Neuron (in vitro differentiated cells): ENCODE measurements around the gene PRKCQ.
A peak's percentile ranks its signal among the peaks of the same experiment; 100 is the strongest.

Experiments
- H2AFZ ChIP-seq: one replicate; pipeline ENCODE4 v1.6.1; 2013; ENCODE audit warnings: low read depth, mild to moderate bottlenecking, inconsistent platforms, low read length, moderate library complexity
- H3K27me3 ChIP-seq: one replicate; pipeline ENCODE4 v1.6.1; 2013; ENCODE audit warnings: low read length; ENCODE audit not compliant: insufficient read depth
- H3K36me3 ChIP-seq: one replicate; pipeline ENCODE4 v1.6.1; 2013; ENCODE audit warnings: low read length; ENCODE audit not compliant: insufficient read depth
- H3K4me1 ChIP-seq: one replicate; pipeline ENCODE4 v1.6.1; 2013; ENCODE audit warnings: low read length; ENCODE audit not compliant: insufficient read depth
- H3K4me3 ChIP-seq: 2 replicates; pipeline ENCODE4 v1.5.1; 2013; ENCODE audit warnings: mild to moderate bottlenecking, low read length, moderate library complexity
- H3K9me3 ChIP-seq: one replicate; pipeline ENCODE4 v1.6.1; 2013; ENCODE audit warnings: low read length

PRKCQ gene

GRCh38 chr10:6579904-6580278 lies at the start of gene PRKCQ:
PRKCQ (minus strand) TSS chr10:6580276; CDS start chr10:6515135, 65,141 bp downstream.
- peaks cover 22% of the 10 kb centered on the region for H3K27me3 ChIP-seq
- peak within 1 kb of the TSS; percentile 62 for H3K4me3 ChIP-seq
- peak within 1 kb of the TSS; percentile 95 for H2AFZ ChIP-seq
- H3K36me3 ChIP-seq = no peaks in the 10 kb centered on the region
- H3K9me3 ChIP-seq = no peaks in the 10 kb centered on the region
- H3K4me1 ChIP-seq = peaks cover 4% of the 10 kb centered on the region

- H3K4me3 ChIP-seq = no peak overlapping the region
- H3K9me3 ChIP-seq = no peaks in the 10 kb centered on the region
- no peaks in the 10 kb centered on the region for H3K36me3 ChIP-seq
- H3K4me1 ChIP-seq = no peaks in the 10 kb centered on the region
- no peak overlapping the region for H2AFZ ChIP-seq
- no peaks in the 10 kb centered on the region for H3K27me3 ChIP-seq
Observed at GRCh38 chr10:6625428-6625827, 45.4 kb upstream of the PRKCQ start.

- Histone ChIP-seq H3K4me1 (no peaks in the 10 kb centered on the region), H3K9me3 (no peaks in the 10 kb centered on the region), H3K36me3 (no peaks in the 10 kb centered on the region), H3K4me3 (no peak overlapping the region), H3K27me3 (no peaks in the 10 kb centered on the region), H2AFZ (no peak overlapping the region)
Observed at GRCh38 chr10:6624392-6624791, 44.3 kb upstream of the PRKCQ start.

- Histone ChIP-seq H3K9me3 (no peaks in the 10 kb centered on the region), H3K36me3 (no peaks in the 10 kb centered on the region), H3K27me3 (no peaks in the 10 kb centered on the region), H3K4me1 (no peaks in the 10 kb centered on the region), H2AFZ (no peak overlapping the region), H3K4me3 (no peak overlapping the region)
Observed at GRCh38 chr10:6622921-6623320, 42.8 kb upstream of the PRKCQ start.

- Histone ChIP-seq H3K36me3 (no peaks in the 10 kb centered on the region), H3K4me3 (no peak overlapping the region), H3K27me3 (no peaks in the 10 kb centered on the region), H3K9me3 (no peaks in the 10 kb centered on the region), H3K4me1 (no peaks in the 10 kb centered on the region), H2AFZ (no peak overlapping the region)
Observed at GRCh38 chr10:6621536-6621935, 41.5 kb upstream of the PRKCQ start.

GRCh38 chr10:6619660-6620059 lies 39.6 kb upstream of the PRKCQ start:
- Histone ChIP-seq H3K27me3 (no peaks in the 10 kb centered on the region), H3K36me3 (no peaks in the 10 kb centered on the region), H3K4me3 (no peak overlapping the region), H3K9me3 (no peaks in the 10 kb centered on the region), H3K4me1 (no peaks in the 10 kb centered on the region), H2AFZ (no peak overlapping the region)

GRCh38 chr10:6618340-6618739 lies 38.3 kb upstream of the PRKCQ start:
- Histone ChIP-seq H3K9me3 (no peaks in the 10 kb centered on the region), H3K4me3 (no peak overlapping the region), H2AFZ (no peak overlapping the region), H3K27me3 (no peaks in the 10 kb centered on the region), H3K4me1 (no peaks in the 10 kb centered on the region), H3K36me3 (no peaks in the 10 kb centered on the region)

- Histone ChIP-seq H3K4me1 (no peaks in the 10 kb centered on the region), H3K36me3 (no peaks in the 10 kb centered on the region), H3K4me3 (no peak overlapping the region), H2AFZ (no peak overlapping the region), H3K27me3 (no peaks in the 10 kb centered on the region), H3K9me3 (no peaks in the 10 kb centered on the region)
Observed at GRCh38 chr10:6617309-6618076, 37.4 kb upstream of the PRKCQ start.

GRCh38 chr10:6615971-6616370 lies 35.9 kb upstream of the PRKCQ start:
- no peak overlapping the region for H3K4me3 ChIP-seq
- no peak overlapping the region for H2AFZ ChIP-seq
- H3K36me3 ChIP-seq = no peaks in the 10 kb centered on the region
- no peaks in the 10 kb centered on the region for H3K4me1 ChIP-seq
- no peaks in the 10 kb centered on the region for H3K27me3 ChIP-seq
- no peaks in the 10 kb centered on the region for H3K9me3 ChIP-seq

GRCh38 chr10:6612371-6612770 lies 32.3 kb upstream of the PRKCQ start:
- H3K4me3 ChIP-seq = no peak overlapping the region
- no peaks in the 10 kb centered on the region for H3K27me3 ChIP-seq
- no peaks in the 10 kb centered on the region for H3K9me3 ChIP-seq
- no peaks in the 10 kb centered on the region for H3K4me1 ChIP-seq
- H2AFZ ChIP-seq = no peak overlapping the region
- H3K36me3 ChIP-seq = no peaks in the 10 kb centered on the region

- no peaks in the 10 kb centered on the region for H3K27me3 ChIP-seq
- no peaks in the 10 kb centered on the region for H3K9me3 ChIP-seq
- H2AFZ ChIP-seq = no peak overlapping the region
- no peaks in the 10 kb centered on the region for H3K4me1 ChIP-seq
- H3K4me3 ChIP-seq = no peak overlapping the region
- H3K36me3 ChIP-seq = no peaks in the 10 kb centered on the region
Observed at GRCh38 chr10:6610647-6611046, 30.6 kb upstream of the PRKCQ start.

GRCh38 chr10:6609625-6610024 lies 29.5 kb upstream of the PRKCQ start:
- H2AFZ ChIP-seq = no peak overlapping the region
- H3K4me3 ChIP-seq = no peak overlapping the region
- no peaks in the 10 kb centered on the region for H3K4me1 ChIP-seq
- no peaks in the 10 kb centered on the region for H3K27me3 ChIP-seq
- H3K36me3 ChIP-seq = no peaks in the 10 kb centered on the region
- no peaks in the 10 kb centered on the region for H3K9me3 ChIP-seq

GRCh38 chr10:6607778-6608177 lies 27.7 kb upstream of the PRKCQ start:
- Histone ChIP-seq H3K27me3 (no peaks in the 10 kb centered on the region), H3K4me1 (no peaks in the 10 kb centered on the region), H3K9me3 (no peaks in the 10 kb centered on the region), H3K36me3 (no peaks in the 10 kb centered on the region), H3K4me3 (no peak overlapping the region), H2AFZ (no peak overlapping the region)

- Histone ChIP-seq H3K36me3 (no peaks in the 10 kb centered on the region), H2AFZ (no peak overlapping the region), H3K4me1 (no peaks in the 10 kb centered on the region), H3K9me3 (no peaks in the 10 kb centered on the region), H3K4me3 (no peak overlapping the region), H3K27me3 (no peaks in the 10 kb centered on the region)
Observed at GRCh38 chr10:6607182-6607581, 27.1 kb upstream of the PRKCQ start.
